NCI-H526 (cell line): ENCODE data around the gene COL2A1.

Experiments used
- DNase-seq, 2 experiments: peaks; one replicate each; lab custom pipeline; 2025; lab: John Stamatoyannopoulos, UW

Gene COL2A1

DNA sequence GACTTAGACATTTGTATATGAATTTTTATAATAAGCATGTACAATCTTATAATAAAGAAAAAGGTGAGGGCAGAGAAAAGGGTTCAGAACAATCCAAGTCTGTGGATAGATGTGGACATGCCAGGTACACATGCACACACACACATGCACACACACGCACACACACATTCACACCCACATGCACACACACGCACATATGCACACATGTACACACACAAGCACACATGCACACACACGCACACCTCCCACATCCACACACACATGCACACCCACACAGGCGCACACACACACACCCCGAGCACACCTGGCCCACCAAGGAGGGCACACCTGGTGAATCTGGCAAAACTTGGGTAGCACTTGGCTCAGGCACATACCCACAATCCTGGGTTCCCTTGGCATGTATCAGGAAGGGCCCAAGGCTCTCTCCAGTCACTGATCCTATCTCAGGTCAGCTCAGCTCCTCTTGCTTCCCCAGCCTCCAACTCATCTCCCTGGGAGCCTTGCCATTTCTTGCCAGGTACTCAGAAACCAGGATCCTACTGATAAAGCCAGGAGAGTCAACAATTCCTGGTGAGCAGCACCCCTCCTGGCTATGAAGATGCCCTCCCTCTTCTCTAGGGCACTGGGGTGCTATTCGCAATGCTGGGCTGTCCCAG is 59.5 kb downstream of the COL2A1 start:
- DNase-seq: no peak

DNA sequence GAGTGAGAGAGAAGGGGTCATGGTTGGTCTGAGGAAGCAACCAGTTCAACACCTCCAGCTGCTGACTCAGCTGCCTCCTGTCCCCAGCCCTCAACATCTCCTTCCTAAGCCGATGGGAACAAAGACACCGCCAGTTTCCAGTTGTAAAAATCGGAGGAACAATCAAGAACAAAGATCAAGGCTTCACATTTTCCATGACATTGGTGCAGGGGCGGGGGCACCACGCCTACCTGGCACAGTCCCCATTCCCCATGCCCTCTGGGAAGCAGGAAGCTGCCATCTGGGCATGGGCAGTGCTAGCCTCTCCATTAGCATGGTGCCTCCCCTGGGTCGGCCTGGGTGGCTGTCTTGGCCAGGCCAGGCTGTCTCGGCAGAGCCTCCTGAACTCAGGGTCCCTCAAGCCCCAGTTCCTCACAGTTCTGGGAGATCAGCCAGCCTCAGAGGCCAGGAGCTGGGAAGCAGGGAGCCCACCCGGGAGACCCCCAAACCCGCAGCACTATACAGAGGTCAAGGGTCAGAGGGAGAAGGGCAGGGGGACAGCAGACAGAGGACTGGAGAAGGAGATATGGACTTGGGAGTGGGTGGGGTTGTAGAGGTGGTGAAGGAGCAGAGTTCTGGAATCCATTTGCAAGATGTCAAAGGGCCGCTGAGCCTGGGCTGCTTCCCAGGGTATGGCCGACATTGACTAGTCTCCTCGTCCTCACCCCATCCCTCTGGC is 60.5 kb downstream of the COL2A1 start:
- DNase-seq: no peak

DNA sequence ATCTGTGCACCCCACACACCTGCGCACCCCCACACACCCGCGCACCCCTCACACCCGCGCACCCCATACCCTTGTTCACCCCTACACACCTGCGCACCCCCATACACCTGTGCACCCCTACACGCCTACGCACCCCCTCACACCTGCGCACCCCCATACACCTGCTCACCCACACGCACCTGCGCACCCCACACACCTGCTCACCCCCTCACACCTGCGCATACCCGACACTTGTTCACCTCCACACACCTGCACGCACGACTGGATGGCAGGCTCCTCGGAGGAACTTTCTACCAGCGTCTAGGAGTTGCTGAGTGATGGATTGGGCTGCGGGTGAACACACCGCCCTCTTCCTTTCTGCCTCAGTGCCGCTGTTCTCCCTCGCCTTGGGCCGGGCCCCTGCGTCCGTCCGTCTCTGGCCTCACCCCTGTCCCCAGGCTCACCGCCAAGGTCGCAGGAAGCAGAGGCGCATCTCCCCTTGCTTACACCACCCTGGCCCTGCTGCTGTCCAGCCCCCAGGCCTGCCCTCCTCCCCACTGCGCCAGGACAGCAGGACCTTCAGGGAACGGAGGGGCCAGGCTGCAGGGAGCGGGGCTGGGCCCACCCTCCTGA is 61.6 kb downstream of the COL2A1 start:
- no peak for DNase-seq

DNA sequence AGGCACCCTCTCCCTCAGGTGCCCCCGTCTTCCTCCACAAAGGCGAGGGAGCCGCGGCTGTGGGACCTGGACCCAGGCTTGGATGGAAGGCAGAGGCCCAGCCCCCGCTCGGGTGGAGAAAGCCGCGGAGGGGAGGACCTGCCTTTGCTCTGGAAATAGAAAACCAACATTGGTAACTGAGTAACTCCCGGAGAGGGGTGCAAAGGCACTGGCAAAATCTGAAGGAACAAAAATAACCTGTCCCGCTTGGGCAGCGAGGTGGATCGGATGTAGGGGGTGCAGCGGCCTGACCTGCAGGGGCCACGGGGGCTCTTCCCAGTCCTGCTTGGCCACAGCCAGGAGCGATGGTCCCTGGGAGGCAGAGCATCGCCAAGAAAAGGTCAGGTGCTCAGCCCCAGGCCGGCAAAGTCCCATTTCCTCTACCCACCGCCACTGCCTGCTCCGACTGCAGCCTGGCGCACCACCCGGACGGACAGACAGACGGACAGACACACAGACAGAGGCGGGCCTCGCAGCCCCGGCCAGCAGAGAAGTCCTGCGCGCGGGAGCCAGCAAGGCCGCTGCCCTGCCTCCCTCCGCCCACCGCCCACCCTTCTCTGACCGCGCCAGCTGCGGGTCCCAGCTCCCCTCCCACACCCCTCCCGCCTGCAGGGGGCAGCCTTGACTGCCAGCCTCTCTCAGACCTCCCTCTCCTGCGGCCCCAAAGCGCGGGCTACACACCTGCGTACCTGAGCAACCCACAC is 62.2 kb downstream of the COL2A1 start:
- DNase-seq: peak in 1 of 2 experiments; percentile 76

DNA sequence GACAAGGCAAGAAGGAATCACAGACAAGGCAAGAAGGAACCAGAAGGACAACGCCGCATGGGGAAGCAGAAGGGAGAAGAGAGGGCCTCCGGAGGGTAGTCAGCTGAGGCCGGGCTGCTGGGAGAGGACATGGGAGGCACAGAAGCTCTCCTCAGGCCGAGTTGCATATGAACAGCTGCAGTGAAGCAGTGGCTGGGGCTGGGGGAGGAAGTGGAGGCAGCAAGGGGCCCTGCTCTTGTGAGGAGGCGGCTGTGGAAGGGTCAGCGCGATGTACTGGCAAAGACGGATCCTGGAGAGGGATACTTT is 62.8 kb downstream of the COL2A1 start:
- no peak for DNase-seq

DNA sequence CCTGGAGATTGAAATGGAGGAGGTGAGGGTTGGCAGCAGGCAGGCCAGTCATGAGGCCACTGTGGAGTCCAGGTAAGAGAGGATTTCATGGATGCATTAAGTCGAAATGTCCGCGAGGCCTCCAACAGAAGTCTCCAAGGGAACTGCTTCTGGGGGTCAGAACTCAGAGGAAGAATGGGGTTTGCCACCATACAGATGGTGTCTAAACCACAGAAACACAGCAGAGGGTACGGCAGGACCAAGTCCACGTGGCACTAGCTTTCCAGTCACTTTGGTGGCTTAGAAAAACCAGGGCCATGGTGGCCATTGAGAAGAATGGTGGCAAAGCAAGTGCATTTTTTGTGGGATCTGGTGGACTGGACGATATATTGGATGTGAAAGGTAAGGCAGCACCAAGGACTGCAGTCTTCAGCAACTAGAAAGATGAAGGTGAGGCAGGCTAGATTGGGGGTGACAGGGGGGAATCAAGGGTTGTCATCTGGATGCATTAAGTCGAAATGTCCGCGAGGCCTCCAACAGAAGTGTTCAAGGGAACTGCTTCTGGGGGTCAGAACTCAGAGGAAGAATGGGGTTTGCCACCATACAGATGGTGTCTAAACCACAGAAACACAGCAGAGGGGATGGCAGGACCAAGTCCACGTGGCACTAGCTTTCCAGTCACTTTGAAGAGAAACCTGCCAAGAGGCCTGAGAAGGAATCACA is 63.4 kb downstream of the COL2A1 start:
- no peak for DNase-seq

DNA sequence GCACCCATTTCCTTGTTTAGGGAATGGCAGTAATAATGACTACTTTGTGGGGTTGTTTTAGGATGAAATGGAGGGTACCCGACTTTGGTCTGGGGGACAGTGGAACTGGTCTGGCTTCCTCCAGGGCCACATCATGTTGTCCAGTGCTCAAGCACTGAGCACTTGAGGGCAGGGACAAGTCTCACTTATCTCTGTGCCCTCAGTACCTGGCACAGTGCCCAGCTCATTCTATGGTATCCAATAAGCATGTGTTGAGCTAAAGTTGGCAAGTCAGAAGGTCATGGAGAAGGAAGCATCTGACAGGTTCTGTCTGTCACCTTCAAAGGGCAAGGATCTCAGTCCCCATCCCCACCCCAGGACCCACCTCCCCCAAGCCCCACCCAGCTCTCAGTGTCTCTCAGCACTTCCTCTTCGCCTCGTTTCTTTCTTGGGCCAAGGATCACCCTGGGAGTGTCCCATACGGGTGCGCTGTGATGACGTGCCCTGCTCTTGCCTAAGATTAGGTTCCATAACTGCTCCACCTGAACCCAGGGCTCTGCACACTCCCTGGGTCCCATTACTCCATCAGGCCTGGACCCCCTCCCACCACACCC is 65.2 kb downstream of the COL2A1 start:
- DNase-seq: no peak

DNA sequence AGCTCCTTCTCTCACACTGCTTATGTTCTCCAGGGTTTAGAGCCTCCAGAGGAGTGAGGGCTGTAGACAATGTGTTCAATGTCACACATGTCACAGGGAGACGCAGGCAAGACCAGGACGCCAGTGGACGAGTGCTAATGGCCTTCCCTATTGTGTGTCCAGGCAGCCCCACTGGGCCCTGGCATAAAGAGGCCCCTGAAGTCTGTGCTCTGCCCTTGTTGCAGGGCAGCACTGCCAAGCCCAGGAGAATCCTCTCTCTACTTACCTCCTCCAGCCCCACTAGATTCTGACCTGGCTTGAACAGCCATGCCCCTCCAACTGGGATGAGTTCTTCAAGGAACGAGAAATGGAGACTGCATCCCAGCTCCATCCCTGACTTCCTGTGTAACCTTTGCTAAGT is 65.7 kb downstream of the COL2A1 start:
- DNase-seq: no peak

DNA sequence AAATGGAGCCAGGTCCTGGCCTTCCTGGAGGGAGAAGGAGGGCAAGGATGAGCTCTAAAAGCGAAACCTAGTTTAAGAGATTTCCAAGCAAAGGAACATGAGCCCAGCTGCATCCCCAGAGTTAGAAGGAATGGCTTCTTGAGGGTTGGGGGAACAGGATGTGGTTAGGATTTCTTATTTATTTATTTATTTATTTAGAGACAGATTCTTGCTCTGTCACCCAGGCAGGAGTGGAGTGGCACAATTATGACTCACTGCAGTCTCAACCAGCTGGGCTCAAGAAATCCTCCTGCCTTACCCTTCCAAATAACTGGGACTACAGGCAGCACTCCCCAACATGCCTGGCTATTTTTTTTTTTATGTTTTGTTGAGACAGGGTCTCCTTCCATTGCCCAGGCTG is 66.2 kb downstream of the COL2A1 start:
- DNase-seq: no peak

DNA sequence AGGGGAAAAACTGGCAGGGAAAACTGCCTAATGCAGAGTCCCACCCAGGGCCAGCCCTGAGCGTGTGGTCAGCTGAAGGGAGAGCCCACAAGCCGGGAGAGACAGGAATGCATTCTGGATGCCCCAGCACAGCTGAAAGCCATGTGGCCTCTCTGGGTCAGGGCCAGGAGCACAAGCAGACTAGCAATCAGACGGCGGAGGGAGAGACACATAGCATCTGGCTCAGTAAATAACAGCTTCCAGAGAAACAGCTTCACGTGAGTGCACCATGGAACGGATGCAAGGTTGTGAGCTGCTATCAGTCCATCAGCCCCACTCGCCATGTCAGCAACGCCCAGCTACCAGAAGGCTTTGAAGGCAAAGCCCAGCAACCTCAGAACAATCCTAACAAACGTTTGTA is 69.1 kb downstream of the COL2A1 start:
- DNase-seq: no peak

DNA sequence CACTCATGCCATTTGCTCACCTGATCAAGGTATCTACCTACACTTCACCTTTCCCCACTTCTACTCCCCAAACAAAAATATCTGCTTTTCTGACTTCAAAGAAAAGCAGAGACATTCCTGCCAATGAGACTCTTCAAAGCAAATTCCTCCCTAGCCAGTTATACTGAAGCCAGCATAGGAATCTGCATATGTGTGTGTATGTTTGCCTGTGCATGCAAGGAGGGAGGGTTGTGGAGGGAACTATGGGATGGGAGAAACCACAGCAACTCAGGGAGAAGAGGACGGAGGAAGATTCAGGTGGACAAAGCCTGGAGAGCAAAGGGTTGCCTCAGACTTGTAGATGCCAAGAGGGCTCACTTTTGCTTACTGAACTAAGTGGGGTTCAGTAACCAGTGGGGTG is 73.1 kb downstream of the COL2A1 start:
- DNase-seq: no peak

DNA sequence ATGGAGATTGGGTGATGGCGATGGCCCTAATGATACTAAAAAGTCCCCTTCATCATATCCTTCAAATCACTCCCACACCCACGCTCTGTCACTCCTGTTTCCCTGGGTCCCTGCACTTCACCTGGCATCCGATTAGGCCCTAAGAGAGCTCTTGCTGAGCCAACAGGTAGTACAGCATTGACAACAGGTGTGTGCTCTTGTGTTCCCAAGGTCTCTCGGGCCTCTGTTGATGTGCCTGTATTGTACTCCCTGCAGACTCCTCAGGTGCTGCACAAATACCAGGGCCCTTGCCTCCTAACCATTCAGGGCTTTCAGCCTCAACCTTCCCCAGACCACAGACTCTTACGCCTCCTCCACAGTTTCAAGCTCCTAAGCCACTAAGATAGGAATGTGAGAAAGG is 73.6 kb downstream of the COL2A1 start:
- DNase-seq: no peak

DNA sequence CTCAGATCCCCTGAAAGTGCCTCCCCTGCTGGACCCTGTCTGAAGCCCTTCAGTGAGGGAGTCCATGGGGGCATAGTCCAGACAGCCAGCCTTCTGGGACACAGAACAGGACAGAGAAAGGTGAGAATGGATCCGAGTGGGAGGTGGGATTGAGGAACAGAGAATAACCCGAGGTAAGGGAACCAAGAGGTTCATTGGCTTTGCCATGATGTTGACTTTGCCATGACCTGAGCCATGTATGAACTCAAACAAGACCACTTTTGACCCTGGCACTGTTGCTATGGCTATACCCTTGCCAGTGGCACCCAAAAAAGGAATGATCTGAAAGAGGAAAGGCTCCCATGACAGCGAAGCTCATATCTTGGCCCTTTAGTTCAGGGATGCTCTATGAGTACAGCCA is 76.9 kb downstream of the COL2A1 start:
- no peak for DNase-seq
